CD8-positive, alpha-beta memory T cell (primary cell): ENCODE measurements around the gene PTRH2. TPM values are rescaled to one million over a fixed set of nuclear protein-coding genes. Genes with fewer than 3 reads are reported as not detected.
A peak's percentile ranks its signal among the peaks of the same experiment; 100 is the strongest.
"Not testable (repeated sequence)": the region's sequence is repeated elsewhere in the genome, so short reads cannot be mapped to it uniquely, and the experiment has no call there.

Source experiments
- CTCF ChIA-PET: fragments of 350-600 bp; sonication (Branson Sonifier 250); formaldehyde crosslinking; loops from one replicate; lab custom pipeline; 2021; ENCODE audit warnings: antibody characterized with exemption; lab: Charles Lee
- POLR2A ChIA-PET: fragments of 350-600 bp; sonication (Branson Sonifier 250); formaldehyde crosslinking; loops from one replicate; lab custom pipeline; 2021; ENCODE audit warnings: antibody characterized with exemption; lab: Charles Lee
- DNase-seq, 5 donors: peaks; one replicate each; pipeline versions ENCODE4 v3.0.0 to v3.0.0-alpha.2; 2020 to 2022; ENCODE audit warnings: mixed read lengths in 1 of 5
- H3K27ac ChIP-seq: one replicate; pipeline ENCODE4 v1.7.0; 2013; ENCODE audit warnings: low read depth, mild to moderate bottlenecking, low read length, moderate library complexity
- H3K27me3 ChIP-seq: 2 replicates; pipeline ENCODE4 v1.7.0; 2013; ENCODE audit warnings: low read length, mild to moderate bottlenecking; ENCODE audit not compliant: insufficient read depth, poor library complexity, severe bottlenecking
- H3K36me3 ChIP-seq: 2 replicates; pipeline ENCODE4 v1.7.0; 2013; ENCODE audit warnings: mild to moderate bottlenecking, low read length, moderate library complexity; ENCODE audit not compliant: insufficient read depth
- H3K4me1 ChIP-seq: 2 replicates; pipeline ENCODE4 v1.7.0; 2013; ENCODE audit warnings: mild to moderate bottlenecking, low read length, moderate library complexity; ENCODE audit not compliant: insufficient read depth
- H3K4me3 ChIP-seq: 2 replicates; pipeline ENCODE4 v1.7.0; 2013; ENCODE audit warnings: mild to moderate bottlenecking, low read length
- H3K9me3 ChIP-seq: 2 replicates; pipeline ENCODE4 v1.7.0; 2013; ENCODE audit warnings: mild to moderate bottlenecking, low read length
- H3K27ac Mint-ChIP-seq, 8 donors: one replicate each; pipeline ENCODE4 v1.8.0; 2020 to 2021; ENCODE audit warnings: mixed read lengths in 8 of 8, mild to moderate bottlenecking in 6 of 8, inconsistent platforms in 3 of 8, moderate library complexity in 3 of 8
- H3K27me3 Mint-ChIP-seq, 2 donors: one replicate each; pipeline ENCODE4 v1.8.0; 2020 to 2021; ENCODE audit warnings: mixed read lengths in 2 of 2, mild to moderate bottlenecking in 1 of 2, moderate library complexity in 1 of 2
- H3K36me3 Mint-ChIP-seq, 3 donors: one replicate each; pipeline ENCODE4 v1.8.0; 2020 to 2021; ENCODE audit warnings: mixed read lengths in 3 of 3, inconsistent platforms in 1 of 3, mild to moderate bottlenecking in 1 of 3
- H3K4me1 Mint-ChIP-seq, 3 donors: one replicate each; pipeline ENCODE4 v1.8.0; 2020 to 2021; ENCODE audit warnings: mixed read lengths in 3 of 3, inconsistent platforms in 1 of 3, mild to moderate bottlenecking in 1 of 3
- H3K4me3 Mint-ChIP-seq, 7 donors: one replicate each; pipeline ENCODE4 v1.8.0; 2020 to 2021; ENCODE audit warnings: mixed read lengths in 7 of 7, mild to moderate bottlenecking in 6 of 7, moderate library complexity in 4 of 7, inconsistent platforms in 2 of 7
- H3K9me3 Mint-ChIP-seq, 5 donors: one replicate each; pipeline ENCODE4 v1.8.0; 2020 to 2022; ENCODE audit warnings: mixed read lengths in 5 of 5, mild to moderate bottlenecking in 3 of 5, moderate library complexity in 2 of 5, inconsistent platforms in 1 of 5
- polyA plus RNA-seq: library from polyadenylated mRNA; unstranded; fragments of 300-500 nt; fragmentation: Illumina TruSeq; gene quantifications from one replicate; pipeline ENCODE4 v1.2.3, GENCODE V29; 2021
- total RNA-seq, 2 experiments: library from RNA; stranded (reverse); gene quantifications; one replicate each; pipeline ENCODE4 v1.2.3, GENCODE V29; 2021

PTRH2 gene
- total RNA-seq, result 10 to 100 TPM; 38.5 to 43.6 TPM
- polyA plus RNA-seq, result 15.9 TPM

- ChIA-PET CTCF (interaction anchor here (0.7 to 1.3 kb wide), 2 partner anchors 17 to 85 kb away, joined by 3 to 5 read pairs; no protein-coding TSS in a partner anchor), POLR2A (interaction anchor here (0.7 to 1.5 kb wide), 5 partner anchors 88 to 970 kb away, joined by 3 to 6 read pairs (median 5); partner anchors contain the start of genes CLTC and DHX40)
- Histone ChIP-seq H3K27ac (peak within 1 kb of the TSS; percentile 95), H3K4me3 (peak within 1 kb of the TSS; percentile 69), H3K4me1 (peaks cover 39% of the 10 kb centered on the region), H3K27me3 (no peaks in the 10 kb centered on the region), H3K9me3 (no peaks in the 10 kb centered on the region), H3K36me3 (no peaks in the 10 kb centered on the region)
- peak; percentile 86 to 94 (median 90) for DNase-seq
- peak within 1 kb of the TSS; percentile 96 to 100 (median 98) for H3K4me3 Mint-ChIP-seq
- peaks cover 63 to 75% (median 74%) of the 10 kb centered on the region in 3 donors for H3K4me1 Mint-ChIP-seq
- peaks cover 0 to 25% (median 0%) of the 10 kb centered on the region in 3 donors for H3K36me3 Mint-ChIP-seq
- H3K9me3 Mint-ChIP-seq, result no peaks in the 10 kb centered on the region
- H3K27me3 Mint-ChIP-seq, result no peaks in the 10 kb centered on the region
- H3K27ac Mint-ChIP-seq, result peak within 1 kb of the TSS; percentile 95 to 100 (median 100)
Measured at GRCh38 chr17:59707149-59707970, at the start of gene PTRH2, which contains the start of gene VMP1. Gene PTRH2 (minus strand): TSS chr17:59707430. CDS start chr17:59697978, 9,452 bp downstream. Gene VMP1 (plus strand): TSS chr17:59707654. CDS start chr17:59731447, 23,793 bp downstream.

GRCh38 chr17:59756236-59756818 lies 49.1 kb upstream of the PTRH2 start:
- H3K27ac Mint-ChIP-seq, result peak overlapping the region in 2 of 8 donors; percentile 0 to 10
- H3K9me3 ChIP-seq, result no peaks in the 10 kb centered on the region
- peaks cover 0 to 7% (median 0%) of the 10 kb centered on the region in 5 donors for H3K9me3 Mint-ChIP-seq
- H3K36me3 ChIP-seq, result no peaks in the 10 kb centered on the region
- CTCF ChIA-PET, result interaction anchor here (4.9 kb wide), 1 partner anchor 84 kb away, joined by 64 read pairs; no protein-coding TSS in a partner anchor
- POLR2A ChIA-PET, result no interaction called here
- peaks cover 8% of the 10 kb centered on the region for H3K4me1 ChIP-seq
- peaks cover 9 to 28% (median 13%) of the 10 kb centered on the region in 3 donors for H3K36me3 Mint-ChIP-seq
- H3K4me3 Mint-ChIP-seq, result no peak overlapping the region
- no peaks in the 10 kb centered on the region for H3K27me3 ChIP-seq
- no peak overlapping the region for H3K27ac ChIP-seq
- no peak overlapping the region for H3K4me3 ChIP-seq
- peaks cover 20 to 30% (median 26%) of the 10 kb centered on the region in 3 donors for H3K4me1 Mint-ChIP-seq
- H3K27me3 Mint-ChIP-seq, result no peaks in the 10 kb centered on the region
- no peak for DNase-seq

- POLR2A ChIA-PET, H3K27me3 ChIP-seq, H3K4me3 ChIP-seq, H3K9me3 Mint-ChIP-seq, DNase-seq, H3K36me3 ChIP-seq, H3K9me3 ChIP-seq, H3K27ac ChIP-seq, H3K27me3 Mint-ChIP-seq, H3K4me1 ChIP-seq: not testable (repeated sequence)
- Mint-ChIP-seq H3K4me3 (peak overlapping the region in 2 of 7 donors; percentile 19 to 51), H3K27ac (peak overlapping the region in 2 of 8 donors; percentile 45 to 64), H3K4me1 (peaks cover 20 to 29% (median 26%) of the 10 kb centered on the region in 3 donors), H3K36me3 (peaks cover 9 to 24% (median 13%) of the 10 kb centered on the region in 3 donors)
- CTCF ChIA-PET, result interaction anchor here (1.2 to 4.9 kb wide), 7 partner anchors 9 to 282 kb away, joined by 4 to 64 read pairs (median 8); no protein-coding TSS in a partner anchor
Measured at GRCh38 chr17:59755069-59755468, 47.8 kb upstream of the PTRH2 start.

- Mint-ChIP-seq H3K4me1 (peaks cover 20 to 29% (median 26%) of the 10 kb centered on the region in 3 donors), H3K9me3 (peaks cover 0 to 3% (median 0%) of the 10 kb centered on the region in 5 donors), H3K36me3 (peaks cover 4 to 21% (median 12%) of the 10 kb centered on the region in 3 donors), H3K27ac (peak overlapping the region in 6 of 8 donors; percentile 33 to 75 (median 65)), H3K4me3 (peak overlapping the region in 3 of 7 donors; percentile 24 to 45 (median 44)), H3K27me3 (no peaks in the 10 kb centered on the region)
- no peaks in the 10 kb centered on the region for H3K9me3 ChIP-seq
- ChIA-PET CTCF (interaction anchor here (1.2 to 4.9 kb wide), 12 partner anchors 10 to 282 kb away, joined by 3 to 64 read pairs (median 6); no protein-coding TSS in a partner anchor), POLR2A (interaction anchor here (0.9 to 1.5 kb wide), 2 partner anchors 84 to 138 kb away, joined by 3 to 8 read pairs; partner anchors contain the start of genes RPS6KB1 and TUBD1)
- no peaks in the 10 kb centered on the region for H3K36me3 ChIP-seq
- H3K27me3 ChIP-seq, result no peaks in the 10 kb centered on the region
- H3K4me1 ChIP-seq, result peaks cover 8% of the 10 kb centered on the region
- H3K27ac ChIP-seq, result peak overlapping the region; percentile 1
- H3K4me3 ChIP-seq, result no peak overlapping the region
- DNase-seq, result no peak
Measured at GRCh38 chr17:59754552-59754951, 47.3 kb upstream of the PTRH2 start.

- Histone ChIP-seq H3K36me3 (no peaks in the 10 kb centered on the region), H3K27me3 (no peaks in the 10 kb centered on the region), H3K4me1 (peaks cover 8% of the 10 kb centered on the region), H3K9me3 (no peaks in the 10 kb centered on the region), H3K4me3 (no peak overlapping the region), H3K27ac (peak overlapping the region; percentile 48)
- H3K27ac Mint-ChIP-seq, result peak overlapping the region in 5 of 8 donors; percentile 0 to 85 (median 55)
- peak in 3 of 5 donors; percentile 5 to 61 (median 61) for DNase-seq
- H3K9me3 Mint-ChIP-seq, result no peaks in the 10 kb centered on the region
- ChIA-PET POLR2A (interaction anchor here (0.9 to 1.5 kb wide), 2 partner anchors 85 to 139 kb away, joined by 3 to 8 read pairs; partner anchors contain the start of genes RPS6KB1 and TUBD1), CTCF (interaction anchor here (0.6 to 4.9 kb wide), 25 partner anchors 9 to 287 kb away, joined by 3 to 64 read pairs (median 4); no protein-coding TSS in a partner anchor)
- H3K36me3 Mint-ChIP-seq, result peaks cover 0 to 18% (median 9%) of the 10 kb centered on the region in 3 donors
- H3K4me1 Mint-ChIP-seq, result peaks cover 16 to 29% (median 26%) of the 10 kb centered on the region in 3 donors
- peak overlapping the region; percentile 0 to 70 (median 40) for H3K4me3 Mint-ChIP-seq
- no peaks in the 10 kb centered on the region for H3K27me3 Mint-ChIP-seq
Measured at GRCh38 chr17:59753522-59754467, 46.6 kb upstream of the PTRH2 start.

GRCh38 chr17:59752922-59753321 lies 45.7 kb upstream of the PTRH2 start:
- DNase-seq, result no peak
- Mint-ChIP-seq H3K9me3 (no peaks in the 10 kb centered on the region), H3K36me3 (peaks cover 0 to 15% (median 5%) of the 10 kb centered on the region in 3 donors), H3K27ac (peak overlapping the region in 1 of 8 donors; percentile 15), H3K4me3 (no peak overlapping the region), H3K4me1 (peaks cover 16 to 29% (median 26%) of the 10 kb centered on the region in 3 donors), H3K27me3 (no peaks in the 10 kb centered on the region)
- Histone ChIP-seq H3K36me3 (no peaks in the 10 kb centered on the region), H3K4me1 (peaks cover 8% of the 10 kb centered on the region), H3K9me3 (no peaks in the 10 kb centered on the region), H3K27me3 (no peaks in the 10 kb centered on the region), H3K4me3 (no peak overlapping the region), H3K27ac (no peak overlapping the region)
- POLR2A ChIA-PET, result interaction anchor here (0.6 kb wide), 1 partner anchor 125 kb away, joined by 5 read pairs; no protein-coding TSS in a partner anchor
- CTCF ChIA-PET, result interaction anchor here (0.9 to 4.9 kb wide), 14 partner anchors 11 to 284 kb away, joined by 3 to 64 read pairs (median 4); partner anchors contain the start of genes RPS6KB1 and TUBD1
